ENCODE data around the gene SPPL3.

- TF ChIP-seq, protein P1, sequence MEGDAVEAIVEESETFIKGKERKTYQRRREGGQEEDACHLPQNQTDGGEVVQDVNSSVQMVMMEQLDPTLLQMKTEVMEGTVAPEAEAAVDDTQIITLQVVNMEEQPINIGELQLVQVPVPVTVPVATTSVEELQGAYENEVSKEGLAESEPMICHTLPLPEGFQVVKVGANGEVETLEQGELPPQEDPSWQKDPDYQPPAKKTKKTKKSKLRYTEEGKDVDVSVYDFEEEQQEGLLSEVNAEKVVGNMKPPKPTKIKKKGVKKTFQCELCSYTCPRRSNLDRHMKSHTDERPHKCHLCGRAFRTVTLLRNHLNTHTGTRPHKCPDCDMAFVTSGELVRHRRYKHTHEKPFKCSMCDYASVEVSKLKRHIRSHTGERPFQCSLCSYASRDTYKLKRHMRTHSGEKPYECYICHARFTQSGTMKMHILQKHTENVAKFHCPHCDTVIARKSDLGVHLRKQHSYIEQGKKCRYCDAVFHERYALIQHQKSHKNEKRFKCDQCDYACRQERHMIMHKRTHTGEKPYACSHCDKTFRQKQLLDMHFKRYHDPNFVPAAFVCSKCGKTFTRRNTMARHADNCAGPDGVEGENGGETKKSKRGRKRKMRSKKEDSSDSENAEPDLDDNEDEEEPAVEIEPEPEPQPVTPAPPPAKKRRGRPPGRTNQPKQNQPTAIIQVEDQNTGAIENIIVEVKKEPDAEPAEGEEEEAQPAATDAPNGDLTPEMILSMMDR (IDR thresholded peaks at IDR 0.05) = no peak
- TF ChIP-seq POLR2A (IDR thresholded peaks at IDR 0.05) = no peak
Observed at GRCh38 chr12:120844297-120844696, 59.9 kb downstream of the SPPL3 start.

Measured in esophagus squamous epithelium (tissue), 4 donors.